GM18951 (cell line): ENCODE measurements around the gene ATP13A3.
"Not testable (repeated sequence)": the region's sequence is repeated elsewhere in the genome, so short reads cannot be mapped to it uniquely, and the experiment has no call there.

Experiments
- POLR2A ChIP-seq: IDR thresholded peaks from 4 replicates; pipeline ENCODE4 v1.6.1; 2011; ENCODE audit warnings: mild to moderate bottlenecking; ENCODE audit not compliant: insufficient read length, insufficient read depth; ENCODE audit errors: extremely low read depth
- in situ Hi-C: fragments of 300-500 bp; cut with MboI; formaldehyde crosslinking; loops from one replicate; pipeline ENCODE4 v1.12.0; 2022; ENCODE audit warnings: low sequenced_read_pairs, mixed read lengths, inconsistent platforms; ENCODE audit not compliant: unreplicated experiment

The ATP13A3 gene

GRCh38 chr3:194486540-194487288, at the start of gene ATP13A3:
Gene ATP13A3 (minus strand): TSS chr3:194487002. CDS start chr3:194462190, 24,812 bp downstream.
- in situ Hi-C loops: no loop called here
- peak; percentile 79 for TF ChIP-seq POLR2A

- in situ Hi-C loops: not testable (repeated sequence)
These were observed 48.4 kb upstream of the ATP13A3 start for GRCh38 chr3:194535199-194535598.

GRCh38 chr3:194534243-194534642, 47.4 kb upstream of the ATP13A3 start:
- in situ Hi-C loops: no loop called here
- no peak for TF ChIP-seq POLR2A

DNA sequence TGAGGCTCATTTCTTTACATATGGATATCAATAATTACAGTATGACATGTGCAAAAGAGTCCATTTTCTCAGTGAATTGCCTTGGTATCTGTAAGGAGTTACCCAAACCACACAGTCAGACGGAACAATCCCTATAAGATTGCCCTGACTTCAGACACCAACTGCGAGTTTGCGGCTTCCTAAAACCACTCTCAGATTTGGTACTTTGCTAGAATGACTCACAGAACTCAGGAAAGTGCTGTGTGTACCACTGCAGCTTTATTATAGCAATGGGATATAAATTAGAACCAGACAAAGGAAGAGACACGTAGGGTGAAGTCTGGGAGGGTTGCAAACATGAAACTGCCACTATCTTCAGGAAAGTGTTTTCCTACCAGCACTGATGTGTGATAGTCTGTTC, 45.8 kb upstream of the ATP13A3 start:
- in situ Hi-C loops: no loop called here
- no peak for TF ChIP-seq POLR2A

GRCh38 chr3:194527726-194528125, 40.9 kb upstream of the ATP13A3 start:
- TF ChIP-seq POLR2A: no peak
- in situ Hi-C loops: no loop called here

DNA sequence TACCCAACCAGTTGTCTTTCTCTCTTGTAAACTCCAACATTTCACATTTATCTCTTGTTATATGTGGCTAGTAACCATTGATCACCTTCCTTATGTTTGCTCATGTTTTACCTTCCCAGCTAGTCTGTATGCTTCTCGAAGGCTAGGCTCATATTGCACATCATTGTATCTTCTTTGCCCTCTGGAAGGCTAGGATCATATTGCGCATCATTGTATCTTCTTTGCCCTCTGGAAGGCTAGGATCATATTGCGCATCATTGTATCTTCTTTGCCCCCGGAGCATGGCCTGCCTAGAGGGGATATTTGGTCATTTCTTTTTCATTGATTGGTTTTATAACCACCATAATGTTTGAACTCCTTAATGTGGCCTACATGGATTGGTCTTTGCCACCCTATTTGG, 39.4 kb upstream of the ATP13A3 start:
- in situ Hi-C loops: no loop called here
- no peak for TF ChIP-seq POLR2A

GRCh38 chr3:194522579-194523046, 35.8 kb upstream of the ATP13A3 start:
- in situ Hi-C loops: no loop called here

GRCh38 chr3:194521510-194522260, 34.9 kb upstream of the ATP13A3 start:
- in situ Hi-C loops: no loop called here
- no peak for TF ChIP-seq POLR2A

More at GRCh38 chr3:194522579-194523046, 35.8 kb upstream of the ATP13A3 start:
- no peak for TF ChIP-seq POLR2A

DNA sequence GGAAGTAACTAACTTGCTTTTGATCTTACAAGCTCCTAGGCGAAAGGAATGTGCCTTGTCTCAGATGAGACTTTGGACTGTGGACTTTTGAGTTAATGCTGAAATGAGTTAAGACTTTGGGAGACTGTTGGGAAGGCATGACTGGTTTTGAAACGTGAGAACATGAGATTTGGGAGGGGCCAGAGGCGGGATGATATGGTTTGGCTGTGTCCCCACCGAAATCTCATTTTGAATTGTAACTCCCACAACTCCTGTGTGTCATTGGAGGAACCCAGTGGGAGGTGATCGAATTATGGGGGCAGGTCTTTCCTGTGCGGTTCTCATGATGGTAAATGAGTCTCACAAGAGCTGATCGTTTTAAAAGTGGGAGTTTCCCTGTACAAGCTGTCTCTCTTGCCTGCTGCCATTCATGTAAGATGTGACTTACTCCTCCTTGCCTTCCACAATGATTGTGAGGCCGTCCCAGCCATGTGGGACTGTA, 33.9 kb upstream of the ATP13A3 start:
- in situ Hi-C loops: not testable (repeated sequence)

- in situ Hi-C loops: not testable (repeated sequence)
These were observed 33.4 kb upstream of the ATP13A3 start for GRCh38 chr3:194520201-194520600.

- in situ Hi-C loops: no loop called here
- no peak for TF ChIP-seq POLR2A
These were observed 31.9 kb upstream of the ATP13A3 start for GRCh38 chr3:194518652-194519051.

GRCh38 chr3:194517333-194517732, 30.5 kb upstream of the ATP13A3 start:
- TF ChIP-seq POLR2A: no peak
- in situ Hi-C loops: no loop called here

GRCh38 chr3:194514626-194515025, 27.8 kb upstream of the ATP13A3 start:
- TF ChIP-seq POLR2A: no peak
- in situ Hi-C loops: no loop called here

- in situ Hi-C loops: no loop called here
- no peak for TF ChIP-seq POLR2A
These were observed 26.2 kb upstream of the ATP13A3 start for GRCh38 chr3:194512895-194513601.
